GM18951 (cell line): ENCODE results near the gene ZNF446.
A peak's percentile ranks its signal among the peaks of the same experiment; 100 is the strongest.
"Not testable (repeated sequence)": the region's sequence is repeated elsewhere in the genome, so short reads cannot be mapped to it uniquely, and the experiment has no call there.

Experiments used
- POLR2A ChIP-seq: IDR thresholded peaks from 4 replicates; pipeline ENCODE4 v1.6.1; 2011; ENCODE audit warnings: mild to moderate bottlenecking; ENCODE audit not compliant: insufficient read length, insufficient read depth; ENCODE audit errors: extremely low read depth
- in situ Hi-C: fragments of 300-500 bp; cut with MboI; formaldehyde crosslinking; loops from one replicate; pipeline ENCODE4 v1.12.0; 2022; ENCODE audit warnings: low sequenced_read_pairs, mixed read lengths, inconsistent platforms; ENCODE audit not compliant: unreplicated experiment

ZNF446 gene

DNA sequence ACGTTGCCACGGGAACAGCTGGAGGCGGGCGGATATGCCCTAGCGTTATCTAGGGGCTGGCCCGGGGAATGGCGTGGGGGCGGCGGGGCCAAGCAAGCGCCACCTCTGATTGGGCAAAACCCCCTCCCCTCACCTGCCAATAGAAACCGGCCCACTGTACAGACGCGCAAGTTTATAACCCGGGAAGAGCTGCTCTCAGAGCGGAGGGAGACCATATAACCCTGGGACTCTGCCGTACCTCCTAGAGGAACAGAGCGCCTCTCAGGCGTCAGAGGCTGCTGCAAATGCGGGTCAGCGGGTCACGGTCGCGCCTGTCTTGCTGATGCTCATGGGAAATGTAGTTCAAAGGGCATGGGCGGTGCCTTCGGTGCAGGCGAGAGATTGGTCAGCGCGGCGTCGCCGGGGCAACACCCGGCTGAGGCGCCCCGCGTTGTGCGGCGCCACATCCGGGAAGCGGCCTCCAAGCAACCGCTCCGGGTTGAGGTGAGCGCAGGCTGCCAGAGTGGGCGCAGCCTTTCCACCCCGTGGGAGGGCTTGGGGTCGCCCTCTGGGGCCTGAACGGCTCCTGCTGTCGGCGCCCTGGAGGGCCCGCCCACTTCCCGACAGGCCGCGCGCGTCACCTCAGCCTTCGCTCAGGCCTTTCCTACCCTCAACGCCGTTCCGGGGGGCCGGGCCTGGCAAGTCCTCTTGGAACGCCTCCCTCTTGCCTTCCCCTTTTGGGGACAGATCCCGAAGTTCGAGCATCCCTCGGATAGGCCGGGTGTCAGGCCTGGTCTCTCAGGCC is at the start of gene ZNF446:
Gene ZNF446 (plus strand): TSS at position 639 of the 784 bp plus-strand sequence. CDS start 867 bp downstream, outside the sequence.
- peak; percentile 67 for TF ChIP-seq POLR2A
- in situ Hi-C loops = no loop called here

GRCh38 chr19:58428617-58429016 is 47.5 kb upstream of the ZNF446 start:
- in situ Hi-C loops = no loop called here
- TF ChIP-seq POLR2A = no peak

GRCh38 chr19:58429745-58430144 is 46.4 kb upstream of the ZNF446 start:
- no peak for TF ChIP-seq POLR2A
- in situ Hi-C loops = no loop called here

- no peak for TF ChIP-seq POLR2A
- in situ Hi-C loops = no loop called here
Observed at GRCh38 chr19:58434217-58434616, 41.9 kb upstream of the ZNF446 start.

- in situ Hi-C loops = no loop called here
- peak; percentile 71 for TF ChIP-seq POLR2A
Observed at GRCh38 chr19:58439576-58440554, 36.3 kb upstream of the ZNF446 start, which contains the start of gene ZNF132. Gene ZNF132 (minus strand): TSS chr19:58440153. CDS start chr19:58439821, 332 bp downstream.

- in situ Hi-C loops = no loop called here
- no peak for TF ChIP-seq POLR2A
Observed at GRCh38 chr19:58440556-58440955, 35.6 kb upstream of the ZNF446 start.

- in situ Hi-C loops = not testable (repeated sequence)
Observed at GRCh38 chr19:58442986-58443385, 33.2 kb upstream of the ZNF446 start.

DNA sequence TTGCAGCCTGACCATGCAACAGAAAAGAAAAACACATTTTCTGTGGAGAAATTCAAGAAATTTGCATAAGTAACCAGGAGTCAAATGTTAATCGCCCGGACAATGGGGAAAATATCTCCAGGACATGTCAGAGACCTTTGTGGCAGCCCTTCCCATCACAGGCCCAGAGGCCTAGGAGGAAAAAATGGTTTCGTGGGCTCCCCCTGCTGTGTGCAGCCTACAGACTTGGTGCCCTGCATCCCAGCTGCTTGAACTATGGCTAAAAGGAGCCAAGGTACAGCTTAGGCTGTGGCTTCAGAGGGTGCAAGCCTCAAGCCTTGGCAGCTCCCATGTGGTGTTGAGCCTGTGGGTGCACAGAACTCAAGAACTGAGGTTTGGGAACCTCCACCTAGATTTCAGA is 27.3 kb upstream of the ZNF446 start:
- in situ Hi-C loops = not testable (repeated sequence)

- in situ Hi-C loops = not testable (repeated sequence)
Observed at GRCh38 chr19:58449980-58450379, 26.2 kb upstream of the ZNF446 start.

GRCh38 chr19:58450856-58451357 is 25.2 kb upstream of the ZNF446 start:
- no peak for TF ChIP-seq POLR2A
- in situ Hi-C loops = no loop called here

DNA sequence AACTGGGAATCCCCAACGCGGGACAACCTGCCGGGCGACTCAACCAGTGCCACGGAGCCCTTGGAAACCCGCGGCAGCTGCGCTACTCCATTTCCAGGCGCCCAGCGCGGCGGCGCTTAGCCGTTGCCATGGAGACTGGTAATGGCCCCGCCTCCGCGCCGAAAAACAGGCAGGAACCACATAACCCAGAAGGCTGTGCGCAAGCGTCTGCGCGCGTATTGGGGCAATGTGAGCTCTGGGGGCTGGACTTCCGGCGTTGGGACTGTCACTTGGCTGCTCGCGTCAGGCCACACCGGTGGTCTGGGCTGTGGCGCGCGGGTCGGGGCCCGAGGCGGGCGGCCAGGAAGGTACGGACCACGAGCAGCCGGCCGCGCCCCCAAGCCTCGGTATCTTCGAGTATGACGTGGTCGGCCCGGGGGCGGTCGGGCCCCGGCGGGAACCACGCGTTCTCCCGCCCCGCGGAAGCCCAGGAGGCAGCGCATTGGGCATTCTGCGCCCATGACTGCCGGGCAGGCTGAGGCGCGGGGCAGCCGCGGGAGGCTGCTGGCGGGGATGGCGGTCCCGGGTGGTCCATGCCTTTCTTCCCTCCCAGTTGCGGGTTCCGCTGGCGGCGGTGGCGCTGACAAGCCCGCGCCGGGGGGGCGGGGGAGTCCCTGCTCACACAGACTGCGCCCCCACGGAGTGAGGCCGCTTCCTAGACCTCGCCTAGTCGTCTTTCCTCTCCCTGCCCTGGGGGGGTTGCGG is 24.6 kb upstream of the ZNF446 start, which contains the start of gene ZNF324B:
Gene ZNF324B (plus strand): TSS at position 265 of the 744 bp plus-strand sequence. CDS start 2,080 bp downstream, outside the sequence.
- peak; percentile 71 for TF ChIP-seq POLR2A
- in situ Hi-C loops = no loop called here

- TF ChIP-seq POLR2A = no peak
- in situ Hi-C loops = no loop called here
Observed at GRCh38 chr19:58453743-58454142, 22.4 kb upstream of the ZNF446 start.

- in situ Hi-C loops = no loop called here
- TF ChIP-seq POLR2A = no peak
Observed at GRCh38 chr19:58455306-58455705, 20.8 kb upstream of the ZNF446 start.
